ENCODE data around the gene LYPD4. TPM values are rescaled to one million over a fixed set of nuclear protein-coding genes. Genes with fewer than 3 reads are reported as not detected.

The LYPD4 gene
- total RNA-seq, 2 experiments from 2014 or later, result not detected

GRCh38 chr19:41816761-41817160 lies 27.7 kb downstream of the LYPD4 start:
- ChIA-PET POLR2A (interaction anchor here (0.5 kb wide), 1 partner anchor 17 kb away, joined by 3 read pairs; no protein-coding TSS in a partner anchor), CTCF (interaction anchor here (0.6 to 2.0 kb wide), 6 partner anchors 22 to 1276 kb away, joined by 3 to 6 read pairs (median 3); no protein-coding TSS in a partner anchor)
- H3K4me1 Mint-ChIP-seq, result no peaks in the 10 kb centered on the region
- no peaks in the 10 kb centered on the region for H3K9me3 Mint-ChIP-seq (ENCODE audit: low read depth)
- no peak for DNase-seq
- intact Hi-C loops (cut with DNase I, micrococcal nuclease), result no loop called here
- H3K36me3 Mint-ChIP-seq (ENCODE audit: low read depth), result no peaks in the 10 kb centered on the region
- no peak overlapping the region for H3K27ac Mint-ChIP-seq
- H3K4me3 Mint-ChIP-seq, result no peak overlapping the region
- peaks cover 9% of the 10 kb centered on the region for H3K27me3 Mint-ChIP-seq
- no peak for ATAC-seq

- no peaks in the 10 kb centered on the region for H3K36me3 Mint-ChIP-seq (ENCODE audit: low read depth)
- ATAC-seq, result no peak
- H3K27ac Mint-ChIP-seq, result no peak overlapping the region
- no peaks in the 10 kb centered on the region for H3K4me1 Mint-ChIP-seq
- ChIA-PET POLR2A (no interaction called here), CTCF (interaction anchor here (0.9 kb wide), 1 partner anchor 22 kb away, joined by 3 read pairs; no protein-coding TSS in a partner anchor)
- no peaks in the 10 kb centered on the region for H3K9me3 Mint-ChIP-seq (ENCODE audit: low read depth)
- intact Hi-C loops (cut with DNase I, micrococcal nuclease), result no loop called here
- H3K4me3 Mint-ChIP-seq, result no peak overlapping the region
- no peak for DNase-seq
- H3K27me3 Mint-ChIP-seq, result peaks cover 2% of the 10 kb centered on the region
Measured at GRCh38 chr19:41815301-41815700, 29.2 kb downstream of the LYPD4 start.

- ATAC-seq, result no peak
- CTCF ChIA-PET, result interaction anchor here (1.0 to 1.3 kb wide), 2 partner anchors 18 to 20 kb away, joined by 4 read pairs; no protein-coding TSS in a partner anchor
- intact Hi-C loops (cut with DNase I, micrococcal nuclease), result no loop called here
Measured at GRCh38 chr19:41813911-41814310, 30.6 kb downstream of the LYPD4 start.

DNA sequence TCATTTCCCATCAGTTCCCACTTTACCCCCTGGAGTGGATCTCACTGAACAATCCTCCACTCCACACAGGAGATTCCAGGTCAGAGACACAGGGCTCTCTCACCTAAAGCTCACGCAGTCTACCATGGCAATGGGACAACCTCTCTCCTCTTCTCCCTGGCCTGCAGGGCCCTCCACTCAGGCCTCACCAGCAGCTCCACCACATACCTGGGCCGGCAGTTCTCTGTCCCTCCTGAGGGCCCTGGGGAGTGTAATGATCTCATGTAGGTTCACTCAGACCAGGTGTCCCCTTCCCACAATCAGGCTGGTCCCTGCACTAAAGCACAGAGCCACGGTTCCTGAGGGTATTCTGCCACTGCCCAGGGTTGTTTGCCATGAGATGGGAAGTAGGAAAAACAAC lies 32.5 kb downstream of the LYPD4 start:
- no peaks in the 10 kb centered on the region for H3K4me1 Mint-ChIP-seq
- ChIA-PET POLR2A (no interaction called here), CTCF (interaction anchor here (0.7 to 1.9 kb wide), 5 partner anchors 9 to 59 kb away, joined by 3 to 11 read pairs (median 3); no protein-coding TSS in a partner anchor)
- H3K9me3 Mint-ChIP-seq (ENCODE audit: low read depth), result no peaks in the 10 kb centered on the region
- peaks cover 6% of the 10 kb centered on the region for H3K27me3 Mint-ChIP-seq
- ATAC-seq (no peak), DNase-seq (no peak)
- no peaks in the 10 kb centered on the region for H3K36me3 Mint-ChIP-seq (ENCODE audit: low read depth)
- intact Hi-C loops (cut with DNase I, micrococcal nuclease), result no loop called here
- no peak overlapping the region for H3K4me3 Mint-ChIP-seq
- H3K27ac Mint-ChIP-seq, result no peak overlapping the region

More at GRCh38 chr19:41813911-41814310, 30.6 kb downstream of the LYPD4 start:
- POLR2A ChIA-PET, result interaction anchor here (0.7 kb wide), 1 partner anchor 31 kb away, joined by 3 read pairs; the partner anchor contains the start of genes DMRTC2 and LYPD4
- DNase-seq, result no peak
- H3K27me3 Mint-ChIP-seq, result peaks cover 4% of the 10 kb centered on the region
- no peaks in the 10 kb centered on the region for H3K4me1 Mint-ChIP-seq
- no peaks in the 10 kb centered on the region for H3K9me3 Mint-ChIP-seq (ENCODE audit: low read depth)
- H3K36me3 Mint-ChIP-seq (ENCODE audit: low read depth), result no peaks in the 10 kb centered on the region
- no peak overlapping the region for H3K4me3 Mint-ChIP-seq
- H3K27ac Mint-ChIP-seq, result no peak overlapping the region

DNA sequence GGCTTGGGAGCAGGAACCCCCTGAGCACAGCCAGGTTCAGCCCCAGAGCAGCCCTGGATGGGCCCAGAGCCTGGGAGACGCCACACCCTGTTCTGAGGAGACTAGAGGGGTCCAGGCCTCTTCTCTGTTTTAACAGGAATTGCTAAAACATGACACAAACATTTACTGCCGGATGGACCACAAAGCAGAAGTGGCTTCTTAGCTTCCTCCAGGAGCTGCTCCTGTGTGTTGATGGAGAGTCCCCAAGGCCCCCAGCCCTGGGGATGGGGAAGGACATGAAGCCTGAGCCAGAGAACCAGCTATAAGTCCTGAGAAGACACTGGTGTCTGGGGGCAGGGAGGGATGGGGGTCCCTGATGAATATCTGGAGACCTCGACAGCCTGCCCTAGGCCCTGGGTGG lies 33.4 kb downstream of the LYPD4 start:
- CTCF ChIA-PET, result interaction anchor here (0.9 to 1.9 kb wide), 5 partner anchors 9 to 25 kb away, joined by 4 to 11 read pairs (median 5); no protein-coding TSS in a partner anchor
- H3K27me3 Mint-ChIP-seq, result peaks cover 6% of the 10 kb centered on the region
- DNase-seq (no peak), ATAC-seq (no peak)
- H3K4me1 Mint-ChIP-seq, result no peaks in the 10 kb centered on the region
- H3K27ac Mint-ChIP-seq, result no peak overlapping the region
- intact Hi-C loops (cut with DNase I, micrococcal nuclease), result no loop called here
- no peak overlapping the region for H3K4me3 Mint-ChIP-seq
- POLR2A ChIA-PET, result no interaction called here
- H3K9me3 Mint-ChIP-seq (ENCODE audit: low read depth), result no peaks in the 10 kb centered on the region
- no peaks in the 10 kb centered on the region for H3K36me3 Mint-ChIP-seq (ENCODE audit: low read depth)

DNA sequence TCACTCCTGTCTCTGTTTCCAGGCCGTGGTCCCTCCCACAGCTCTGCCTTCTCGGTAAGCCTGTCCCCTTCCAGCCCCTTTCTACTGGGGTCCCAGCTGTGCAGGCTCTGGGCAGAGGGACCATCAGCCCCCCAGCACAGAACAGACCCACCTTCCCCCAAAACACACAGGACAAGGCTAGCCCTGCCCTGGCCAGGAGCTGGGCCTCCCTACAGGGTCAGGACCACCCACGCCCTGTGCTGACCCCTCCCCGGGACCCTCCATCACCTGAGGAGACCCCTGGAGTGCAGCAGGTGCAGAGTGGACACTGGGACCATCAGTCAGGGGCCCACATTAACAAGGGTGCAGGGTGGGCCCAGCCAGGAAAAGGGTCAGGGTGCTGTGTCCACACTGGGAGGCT lies 34.2 kb downstream of the LYPD4 start:
- CTCF ChIA-PET, result interaction anchor here (0.6 to 1.9 kb wide), 5 partner anchors 8 to 17 kb away, joined by 3 to 11 read pairs (median 5); no protein-coding TSS in a partner anchor
- H3K27ac Mint-ChIP-seq, result no peak overlapping the region
- H3K27me3 Mint-ChIP-seq, result peaks cover 8% of the 10 kb centered on the region
- POLR2A ChIA-PET, result no interaction called here
- no peaks in the 10 kb centered on the region for H3K9me3 Mint-ChIP-seq (ENCODE audit: low read depth)
- no peaks in the 10 kb centered on the region for H3K36me3 Mint-ChIP-seq (ENCODE audit: low read depth)
- peaks cover 5% of the 10 kb centered on the region for H3K4me1 Mint-ChIP-seq
- no peak overlapping the region for H3K4me3 Mint-ChIP-seq
- no peak for ATAC-seq
- intact Hi-C loops (cut with DNase I, micrococcal nuclease), result no loop called here
- DNase-seq, result no peak

DNA sequence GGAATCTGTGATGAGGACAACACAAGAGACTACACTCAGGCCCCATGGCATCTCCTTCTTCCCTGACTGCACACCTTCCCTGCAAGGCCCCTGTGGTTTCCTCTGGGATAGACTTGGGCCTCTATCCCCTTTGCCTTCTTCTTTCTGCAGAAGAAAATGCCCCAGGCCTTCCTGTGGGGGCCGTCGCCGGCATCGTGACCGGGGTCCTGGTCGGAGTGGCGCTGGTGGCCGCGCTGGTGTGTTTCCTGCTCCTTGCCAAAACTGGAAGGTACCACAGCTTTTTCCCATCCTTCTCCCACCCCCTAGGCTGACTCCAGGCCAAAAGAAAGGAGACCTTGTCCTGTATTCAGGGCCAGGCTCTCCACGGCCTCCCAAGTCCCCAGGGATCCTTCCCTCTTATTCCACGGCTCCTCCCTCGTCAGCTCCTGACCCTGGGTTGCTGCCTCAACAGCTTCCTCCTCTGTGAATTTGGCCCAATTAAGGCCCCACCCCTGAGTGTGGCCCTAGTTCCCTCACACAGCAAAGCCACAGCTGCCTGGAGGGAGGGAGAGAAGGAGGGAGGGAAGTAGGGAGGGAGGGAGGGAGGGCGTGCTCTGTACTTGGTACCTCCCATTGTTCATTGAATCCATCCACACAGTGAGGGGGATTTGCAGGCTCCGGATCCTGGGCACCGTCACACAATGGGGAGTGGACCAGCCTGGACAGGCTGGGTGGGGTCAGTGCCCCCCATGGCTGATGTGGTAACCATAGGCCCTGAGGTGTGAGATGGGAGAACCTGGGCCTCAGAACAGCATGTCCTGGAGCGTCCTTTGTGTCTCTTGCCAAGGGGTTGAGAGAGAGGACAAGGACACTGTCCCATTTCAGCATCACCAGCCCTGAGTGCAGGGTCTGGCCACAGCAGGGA lies 35.6 kb downstream of the LYPD4 start:
- no peak overlapping the region for H3K4me3 Mint-ChIP-seq
- no peak for DNase-seq
- H3K4me1 Mint-ChIP-seq, result peaks cover 13% of the 10 kb centered on the region
- intact Hi-C loops (cut with DNase I, micrococcal nuclease), result no loop called here
- no peaks in the 10 kb centered on the region for H3K36me3 Mint-ChIP-seq (ENCODE audit: low read depth)
- H3K9me3 Mint-ChIP-seq (ENCODE audit: low read depth), result no peaks in the 10 kb centered on the region
- ATAC-seq, result no peak
- no peak overlapping the region for H3K27ac Mint-ChIP-seq
- ChIA-PET CTCF (interaction anchor here (0.9 to 2.5 kb wide), 2 partner anchors 14 to 24 kb away, joined by 3 to 9 read pairs; no protein-coding TSS in a partner anchor), POLR2A (interaction anchor here (0.5 kb wide), 1 partner anchor 35 kb away, joined by 8 read pairs; no protein-coding TSS in a partner anchor)
- peaks cover 8% of the 10 kb centered on the region for H3K27me3 Mint-ChIP-seq

- no peaks in the 10 kb centered on the region for H3K9me3 Mint-ChIP-seq (ENCODE audit: low read depth)
- no peak overlapping the region for H3K4me3 Mint-ChIP-seq
- peaks cover 6% of the 10 kb centered on the region for H3K27me3 Mint-ChIP-seq
- H3K27ac Mint-ChIP-seq, result no peak overlapping the region
- no peaks in the 10 kb centered on the region for H3K36me3 Mint-ChIP-seq (ENCODE audit: low read depth)
- ATAC-seq (no peak), DNase-seq (no peak)
- POLR2A ChIA-PET, result no interaction called here
- intact Hi-C loops (cut with DNase I, micrococcal nuclease), result no loop called here
- peaks cover 17% of the 10 kb centered on the region for H3K4me1 Mint-ChIP-seq
- CTCF ChIA-PET, result interaction anchor here (0.5 to 2.5 kb wide), 4 partner anchors 12 to 28 kb away, joined by 3 to 9 read pairs (median 5); no protein-coding TSS in a partner anchor
Measured at GRCh38 chr19:41807176-41807575, 37.3 kb downstream of the LYPD4 start.

DNA sequence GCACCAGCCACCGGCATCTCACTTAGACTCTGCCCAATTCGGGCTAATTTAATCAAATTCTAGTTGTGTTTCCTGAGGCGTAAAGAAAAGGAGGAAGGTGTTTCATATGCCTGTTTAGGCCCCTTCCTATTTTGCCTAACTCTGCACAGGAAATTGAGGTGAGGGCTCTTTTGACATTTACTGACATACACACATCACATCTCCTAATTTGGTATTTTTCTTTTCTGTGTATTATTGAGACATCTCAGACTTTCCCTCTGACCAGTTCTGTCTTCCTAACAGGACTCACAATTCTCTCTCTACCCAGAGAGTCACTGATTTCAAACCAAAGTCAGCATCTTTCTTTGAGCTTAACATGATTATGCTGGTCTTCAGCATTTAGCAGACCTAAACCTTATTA lies 40.1 kb downstream of the LYPD4 start:
- peaks cover 3% of the 10 kb centered on the region for H3K27me3 Mint-ChIP-seq
- intact Hi-C loops (cut with DNase I, micrococcal nuclease), result no loop called here
- ChIA-PET CTCF (interaction anchor here (0.6 to 5.6 kb wide), 5 partner anchors 11 to 1376 kb away, joined by 3 to 43 read pairs (median 3); no protein-coding TSS in a partner anchor), POLR2A (no interaction called here)
- H3K4me3 Mint-ChIP-seq, result no peak overlapping the region
- peak; percentile 53 for ATAC-seq
- peak overlapping the region; percentile 33 for H3K27ac Mint-ChIP-seq
- H3K36me3 Mint-ChIP-seq (ENCODE audit: low read depth), result no peaks in the 10 kb centered on the region
- no peak for DNase-seq
- H3K9me3 Mint-ChIP-seq (ENCODE audit: low read depth), result no peaks in the 10 kb centered on the region
- H3K4me1 Mint-ChIP-seq, result peaks cover 17% of the 10 kb centered on the region

DNA sequence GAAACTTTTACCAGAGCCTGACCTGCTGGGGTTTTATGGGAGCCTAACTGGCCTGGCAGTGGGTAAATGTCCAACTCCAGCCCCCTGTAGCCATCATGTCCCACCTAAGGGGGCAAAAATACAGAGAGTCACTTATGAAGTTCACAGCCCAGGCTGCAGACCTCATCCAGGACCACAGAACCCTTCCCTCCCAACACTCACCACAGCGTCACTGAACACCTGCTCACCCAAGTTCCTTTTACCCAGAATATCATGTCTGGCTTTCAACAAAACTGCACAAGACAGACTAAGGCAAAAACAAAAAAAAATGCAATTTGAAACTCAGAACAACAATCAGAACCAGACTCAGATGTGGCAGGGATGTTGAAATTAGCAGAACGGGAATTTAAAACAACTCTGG lies 41.7 kb downstream of the LYPD4 start:
- Mint-ChIP-seq H3K27me3 (peaks cover 3% of the 10 kb centered on the region), H3K4me1 (peaks cover 17% of the 10 kb centered on the region), H3K4me3 (no peak overlapping the region), H3K36me3 (ENCODE audit: low read depth) (no peaks in the 10 kb centered on the region), H3K27ac (no peak overlapping the region), H3K9me3 (ENCODE audit: low read depth) (no peaks in the 10 kb centered on the region)
- intact Hi-C loops (cut with DNase I, micrococcal nuclease), result no loop called here
- POLR2A ChIA-PET, result interaction anchor here (0.6 kb wide), 1 partner anchor 198 kb away, joined by 4 read pairs; no protein-coding TSS in a partner anchor
- ATAC-seq (no peak), DNase-seq (no peak)
- CTCF ChIA-PET, result interaction anchor here (0.6 to 5.6 kb wide), 8 partner anchors 8 to 585 kb away, joined by 3 to 43 read pairs (median 4); no protein-coding TSS in a partner anchor

DNA sequence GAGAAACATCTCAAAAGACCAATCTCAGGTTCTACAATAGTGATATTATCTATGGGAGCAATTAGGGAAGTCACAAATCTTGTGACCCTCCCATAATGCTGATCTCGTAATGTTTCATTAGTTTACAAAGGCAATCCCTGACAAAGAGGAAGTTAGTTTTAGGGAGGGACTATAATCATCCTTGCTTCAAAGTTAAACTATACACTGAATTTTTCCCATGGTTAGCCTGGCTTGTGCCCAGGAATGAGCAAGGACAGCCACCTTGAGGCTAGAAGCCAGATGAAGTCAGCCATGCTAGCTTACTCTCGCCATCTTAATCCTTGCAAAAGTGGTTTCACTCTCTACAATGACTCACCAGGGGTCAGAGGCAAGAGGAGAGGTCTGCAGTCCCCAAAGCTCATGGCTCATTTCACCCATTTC lies 42.7 kb downstream of the LYPD4 start:
- Mint-ChIP-seq H3K27me3 (peaks cover 2% of the 10 kb centered on the region), H3K27ac (no peak overlapping the region), H3K36me3 (ENCODE audit: low read depth) (no peaks in the 10 kb centered on the region), H3K4me3 (no peak overlapping the region), H3K4me1 (peaks cover 17% of the 10 kb centered on the region), H3K9me3 (ENCODE audit: low read depth) (no peaks in the 10 kb centered on the region)
- ChIA-PET CTCF (interaction anchor here (0.7 to 5.6 kb wide), 7 partner anchors 8 to 49 kb away, joined by 3 to 43 read pairs (median 4); no protein-coding TSS in a partner anchor), POLR2A (no interaction called here)
- no peak for DNase-seq
- peak; percentile 51 for ATAC-seq
- intact Hi-C loops (cut with DNase I, micrococcal nuclease), result no loop called here
